Left hindlimb (tissue), 1 donor: ENCODE measurements around the gene SLC5A9.
"Not testable (repeated sequence)": the region's sequence is repeated elsewhere in the genome, so short reads cannot be mapped to it uniquely, and the experiment has no call there.

Source experiments
- DNase-seq: peaks from one replicate; pipeline ENCODE4 v3.0.0-alpha.2; 2018

The SLC5A9 gene

DNA sequence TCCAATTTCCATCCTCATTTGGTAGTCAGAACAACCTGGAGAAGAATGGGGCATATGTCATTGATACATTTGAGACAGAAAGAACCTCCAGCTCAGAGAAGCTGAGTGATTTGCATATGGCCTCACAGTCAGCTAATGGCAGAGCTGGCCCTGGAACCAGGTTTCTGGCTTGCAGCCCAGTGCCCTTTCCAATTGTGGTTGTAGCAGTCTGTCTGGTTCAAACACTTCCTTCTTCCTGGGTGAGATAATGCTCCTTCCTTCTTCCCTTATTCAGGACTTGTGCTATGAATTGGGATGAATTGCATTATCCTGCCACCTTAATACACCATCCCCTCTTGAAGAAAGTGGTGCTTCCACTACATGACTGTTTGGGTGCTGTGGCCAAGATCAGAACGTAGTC, 24.2 kb downstream of the SLC5A9 start:
- no peak for DNase-seq

- no peak for DNase-seq
These were observed 25.8 kb downstream of the SLC5A9 start for GRCh38 chr1:48248356-48248755.

- DNase-seq, result no peak
These were observed 27.4 kb downstream of the SLC5A9 start for GRCh38 chr1:48249868-48250267.

DNA sequence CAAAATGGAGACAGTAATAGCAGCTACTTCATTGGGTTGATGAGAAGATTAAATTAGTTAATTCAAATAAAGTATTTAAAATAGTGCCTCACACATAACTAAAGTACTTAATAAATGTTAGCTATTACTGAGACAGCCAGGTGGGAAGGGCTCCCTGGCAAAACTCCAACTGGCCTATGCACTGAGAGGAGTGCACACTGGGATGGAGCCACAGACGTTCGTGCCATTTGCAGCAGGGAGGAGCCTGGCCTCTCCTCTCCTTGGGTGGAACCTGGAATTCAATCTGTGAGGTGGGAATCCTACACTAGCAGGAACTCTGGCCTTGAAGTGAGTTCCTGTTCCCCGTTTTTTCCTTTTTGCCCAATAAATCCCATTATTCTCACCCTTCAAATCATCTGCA, 28.1 kb downstream of the SLC5A9 start:
- DNase-seq, result no peak

- DNase-seq, result no peak
These were observed 28.8 kb downstream of the SLC5A9 start for GRCh38 chr1:48251323-48251722.

DNA sequence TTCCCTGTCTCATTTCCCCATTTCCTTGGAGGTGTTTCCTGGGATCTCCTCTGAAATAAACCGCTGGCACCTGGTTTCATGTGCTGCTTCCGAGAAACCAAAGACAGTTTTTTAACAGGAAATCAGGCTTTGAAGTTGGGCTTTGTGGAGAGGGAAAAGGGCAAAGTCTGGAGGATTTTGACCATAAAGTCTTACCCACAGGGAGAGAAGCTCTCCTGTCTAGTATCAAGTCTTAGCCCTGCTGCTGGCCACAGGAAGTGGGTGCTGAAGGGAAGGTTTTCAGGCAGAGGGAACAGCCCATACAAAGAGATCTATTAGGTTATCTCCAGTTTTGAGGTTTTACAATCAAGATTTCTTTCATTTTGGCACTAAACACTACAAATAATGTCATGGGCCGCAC, 29.3 kb downstream of the SLC5A9 start:
- DNase-seq, result no peak

GRCh38 chr1:48254254-48254653, 31.7 kb downstream of the SLC5A9 start:
- no peak for DNase-seq

- no peak for DNase-seq
These were observed 35.6 kb downstream of the SLC5A9 start for GRCh38 chr1:48258106-48258505.

DNA sequence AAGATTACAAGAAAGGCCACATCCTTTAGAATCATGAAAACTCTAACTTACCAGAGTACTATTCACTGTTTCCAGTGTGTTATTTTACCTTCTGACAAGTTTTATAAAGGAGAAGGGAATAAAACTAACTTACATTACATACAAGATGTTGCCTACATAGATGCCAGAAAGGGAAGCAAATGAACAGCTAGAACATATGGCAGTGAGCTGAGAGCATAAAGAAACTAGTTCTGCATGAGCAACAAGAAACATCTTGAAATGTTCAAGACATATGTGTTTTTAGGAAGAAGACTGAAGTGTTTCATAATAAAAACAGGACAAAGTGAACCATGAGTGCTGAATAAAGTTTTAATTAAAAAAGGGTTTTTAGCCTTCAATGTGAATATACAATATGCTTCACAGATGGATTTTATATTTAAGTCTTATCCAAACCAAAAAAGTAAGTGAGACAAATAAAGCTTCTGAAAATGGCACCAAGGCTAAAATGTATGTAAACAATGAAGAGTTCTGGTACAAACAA, 39.4 kb downstream of the SLC5A9 start:
- DNase-seq, result no peak

DNA sequence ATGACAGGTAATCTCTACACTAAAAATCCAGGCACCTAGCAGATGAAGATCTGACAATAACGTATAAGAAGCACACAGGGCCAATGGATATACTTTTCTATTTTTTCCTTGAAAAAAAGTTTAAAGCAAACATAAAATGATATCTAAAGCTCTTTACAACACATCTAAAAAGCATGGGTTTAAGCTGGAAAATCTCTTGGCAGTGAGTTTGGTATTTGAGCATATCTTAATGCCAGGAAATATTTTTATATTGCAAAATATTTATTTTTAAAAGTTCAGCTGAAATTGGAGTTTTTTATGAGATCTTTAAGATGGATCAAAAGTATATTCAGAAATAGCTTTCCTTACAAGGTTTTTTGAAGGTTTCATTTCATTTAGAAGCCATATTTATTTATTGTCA, 40.5 kb downstream of the SLC5A9 start:
- no peak for DNase-seq

DNA sequence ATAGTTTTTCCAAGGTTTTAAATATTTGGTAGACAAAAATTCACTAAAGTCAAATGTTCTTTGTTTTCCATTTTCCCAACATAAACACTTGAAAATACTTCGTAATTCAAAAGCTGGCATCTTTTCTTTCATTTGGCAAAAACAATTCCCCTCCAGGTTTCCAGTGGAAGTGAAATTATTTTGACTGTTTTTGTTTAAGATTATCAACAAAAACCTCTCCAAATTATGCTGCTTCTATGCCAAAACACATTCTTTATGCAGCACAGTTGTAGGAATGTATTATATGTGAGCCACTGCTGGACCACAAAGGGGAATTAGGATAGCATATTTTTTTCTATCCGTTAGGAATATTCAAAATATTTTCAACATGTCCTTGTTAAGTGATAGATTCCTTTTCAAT, 44.1 kb downstream of the SLC5A9 start:
- DNase-seq, result no peak

DNA sequence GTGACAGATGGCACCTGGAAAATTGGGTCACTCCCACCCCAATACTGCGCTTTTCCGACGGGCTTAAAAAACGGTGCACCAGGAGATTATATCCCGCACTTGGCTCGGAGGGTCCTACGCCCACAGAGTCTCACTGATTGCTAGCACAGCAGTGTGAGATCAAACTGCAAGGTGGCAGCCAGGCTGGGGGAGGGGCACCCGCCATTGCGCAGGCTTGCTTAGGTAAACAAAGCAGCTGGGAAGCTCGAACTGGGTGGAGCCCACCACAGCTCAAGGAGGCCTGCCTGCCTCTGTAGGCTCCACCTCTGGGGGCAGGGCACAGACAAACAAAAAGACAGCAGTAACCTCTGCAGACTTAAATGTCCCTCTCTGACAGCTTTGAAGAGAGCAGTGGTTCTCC, 54.9 kb downstream of the SLC5A9 start:
- not testable (repeated sequence) for DNase-seq

GRCh38 chr1:48282329-48282728, 59.8 kb downstream of the SLC5A9 start:
- not testable (repeated sequence) for DNase-seq

- DNase-seq, result not testable (repeated sequence)
These were observed 62.3 kb downstream of the SLC5A9 start for GRCh38 chr1:48284696-48285420.

GRCh38 chr1:48285525-48285924, 63.0 kb downstream of the SLC5A9 start:
- no peak for DNase-seq

- no peak for DNase-seq
These were observed 68.9 kb downstream of the SLC5A9 start for GRCh38 chr1:48291421-48291820.

DNA sequence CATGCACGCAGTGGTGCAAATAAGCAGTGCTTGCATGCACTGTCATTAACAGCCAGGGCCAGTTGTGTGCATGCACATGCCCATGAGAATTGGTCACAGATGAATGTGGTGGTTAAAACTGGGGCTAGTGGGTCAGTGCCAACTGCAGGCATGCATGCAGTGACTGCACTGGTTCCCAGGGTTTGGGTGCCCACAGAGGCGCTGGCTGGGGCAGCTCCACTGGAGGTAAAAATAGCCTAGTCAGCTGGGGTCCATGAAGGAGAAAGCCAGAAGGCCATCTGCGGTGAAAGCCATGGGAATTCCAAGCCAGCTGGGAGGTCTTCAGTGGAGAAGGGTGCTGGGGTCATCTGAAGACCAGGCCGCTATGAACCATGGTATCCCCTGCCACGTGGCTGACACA, 70.2 kb downstream of the SLC5A9 start:
- DNase-seq, result no peak

DNA sequence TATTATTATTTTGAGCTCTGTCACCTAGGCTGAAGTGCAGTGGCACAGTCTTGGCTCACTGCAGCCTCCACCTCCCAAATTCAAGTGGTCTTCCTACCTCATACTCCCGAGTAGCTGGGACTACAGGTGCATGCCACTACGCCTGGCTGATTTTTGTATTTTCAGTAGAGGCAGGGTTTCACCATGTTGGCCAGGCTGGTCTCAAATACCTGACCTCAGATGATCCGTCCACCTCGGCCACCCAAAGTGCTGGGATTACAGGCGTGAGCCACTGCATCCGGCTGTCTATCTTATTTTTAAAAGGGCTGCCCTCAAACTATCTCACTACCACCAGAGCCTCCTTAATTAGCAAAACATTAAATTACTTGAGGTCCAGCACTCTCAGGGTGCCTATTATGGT, 71.6 kb downstream of the SLC5A9 start:
- not testable (repeated sequence) for DNase-seq

DNA sequence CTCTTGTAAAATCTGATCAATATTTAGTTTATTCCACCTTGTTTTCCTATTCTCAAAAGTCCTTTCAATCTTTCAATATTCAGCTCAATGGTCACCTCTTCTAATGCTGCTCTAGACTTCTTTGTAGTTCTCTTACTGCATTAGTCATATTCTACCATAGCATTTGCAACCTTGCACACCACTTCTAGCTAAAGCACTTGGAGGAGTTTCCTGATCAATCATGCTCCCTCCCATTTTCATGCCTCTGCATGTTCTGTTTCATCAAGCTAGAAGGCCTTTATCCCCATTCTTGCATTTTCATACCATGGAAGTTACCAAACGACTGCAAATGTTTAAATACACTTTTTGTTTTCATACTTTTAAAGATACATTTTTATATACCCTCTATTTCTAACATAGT, 72.1 kb downstream of the SLC5A9 start:
- DNase-seq, result no peak
